ENCODE data around the gene EIF4A2. TPM values are rescaled to one million over a fixed set of nuclear protein-coding genes. Genes with fewer than 3 reads are reported as not detected.

The EIF4A2 gene
- total RNA-seq, 1 donor from 2014 or later: 491 TPM

GRCh38 chr3:186760897-186761447, 22.4 kb upstream of the EIF4A2 start:
- Mint-ChIP-seq H3K4me1 (ENCODE audit: low read depth) (peaks cover 6% of the 10 kb centered on the region), H3K4me3 (no peak overlapping the region), H3K27ac (no peak overlapping the region), H3K36me3 (ENCODE audit: low read depth) (no peaks in the 10 kb centered on the region), H3K9me3 (no peaks in the 10 kb centered on the region), H3K27me3 (ENCODE audit: insufficient read depth) (peaks cover 3% of the 10 kb centered on the region)
- intact Hi-C loops (cut with micrococcal nuclease): no loop called here
- DNase-seq (ENCODE audit: low spot score): no peak

DNA sequence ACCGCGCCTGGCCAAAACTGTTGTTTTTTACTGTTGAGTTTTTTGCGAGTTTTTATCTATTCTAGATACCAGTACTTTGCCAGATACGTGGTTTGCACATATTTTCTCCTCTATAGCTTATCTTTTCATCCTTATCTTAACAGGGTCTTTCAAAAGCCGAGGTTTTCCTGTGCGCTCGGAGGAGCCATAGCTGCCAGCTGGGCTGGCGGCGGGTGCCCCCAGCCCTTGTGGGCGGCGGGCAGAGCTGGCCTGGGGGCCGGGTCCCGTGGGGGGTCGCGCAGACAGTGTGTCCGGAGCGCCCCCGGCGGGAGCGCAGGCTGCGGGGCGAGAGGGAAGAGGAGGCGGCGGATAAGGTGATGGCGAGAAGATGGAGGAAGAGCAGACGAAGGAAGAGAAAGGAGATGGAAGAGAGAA, 11.1 kb upstream of the EIF4A2 start:
- intact Hi-C loops (cut with micrococcal nuclease): loop anchor here (1.0 to 10.0 kb wide), 3 partner anchors 10 to 1957 kb away; partner anchors contain the start of gene VPS8
- peak overlapping the region; percentile 92 for H3K27ac Mint-ChIP-seq
- no peak for DNase-seq (ENCODE audit: low spot score)
- H3K4me1 Mint-ChIP-seq (ENCODE audit: low read depth): peaks cover 20% of the 10 kb centered on the region
- no peaks in the 10 kb centered on the region for H3K9me3 Mint-ChIP-seq
- peaks cover 2% of the 10 kb centered on the region for H3K27me3 Mint-ChIP-seq (ENCODE audit: insufficient read depth)
- peak overlapping the region; percentile 86 for H3K4me3 Mint-ChIP-seq
- H3K36me3 Mint-ChIP-seq (ENCODE audit: low read depth): peaks cover 2% of the 10 kb centered on the region

DNA sequence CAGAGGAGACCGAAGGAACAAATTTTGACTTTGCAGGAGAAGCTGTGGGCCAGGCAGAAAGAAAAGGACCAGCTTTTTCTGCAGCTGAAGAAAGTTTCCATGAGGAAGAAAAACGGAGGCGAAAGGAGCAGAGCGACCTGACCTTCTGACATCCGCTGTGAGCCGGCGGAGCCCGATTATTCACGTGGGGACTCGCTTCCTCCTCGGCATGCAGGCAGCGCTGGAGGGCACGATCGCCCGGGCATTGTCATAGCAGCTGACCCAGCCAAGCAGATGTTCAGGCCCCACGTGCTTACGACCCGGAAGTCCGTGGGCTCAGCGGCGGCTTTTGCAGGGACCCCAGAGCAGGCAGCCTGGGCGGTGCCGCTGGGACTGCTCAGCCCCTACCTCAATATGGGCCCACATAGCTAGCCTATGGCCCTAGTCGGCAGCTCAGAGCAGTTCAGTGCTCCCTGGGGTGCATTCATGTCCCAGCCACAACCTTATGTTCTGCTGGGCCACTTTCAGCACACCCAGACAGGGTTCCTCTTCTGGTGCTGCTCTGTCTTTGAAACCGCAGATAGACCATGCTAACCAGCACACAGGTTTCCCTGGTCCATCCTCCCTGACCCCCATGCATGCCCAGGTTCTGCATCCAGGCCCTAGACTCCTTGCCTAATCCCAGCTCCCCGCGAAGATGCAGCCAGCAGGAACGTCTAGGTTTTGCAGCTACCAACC, 10.5 kb upstream of the EIF4A2 start:
- intact Hi-C loops (cut with micrococcal nuclease): loop anchor here (1.0 to 10.0 kb wide), 3 partner anchors 9 to 1958 kb away; partner anchors contain the start of gene VPS8
- Mint-ChIP-seq H3K4me1 (ENCODE audit: low read depth) (peaks cover 20% of the 10 kb centered on the region), H3K36me3 (ENCODE audit: low read depth) (peaks cover 2% of the 10 kb centered on the region), H3K4me3 (peak overlapping the region; percentile 86), H3K27ac (peak overlapping the region; percentile 92), H3K9me3 (no peaks in the 10 kb centered on the region), H3K27me3 (ENCODE audit: insufficient read depth) (peaks cover 2% of the 10 kb centered on the region)
- peak; percentile 44 for DNase-seq (ENCODE audit: low spot score)

DNA sequence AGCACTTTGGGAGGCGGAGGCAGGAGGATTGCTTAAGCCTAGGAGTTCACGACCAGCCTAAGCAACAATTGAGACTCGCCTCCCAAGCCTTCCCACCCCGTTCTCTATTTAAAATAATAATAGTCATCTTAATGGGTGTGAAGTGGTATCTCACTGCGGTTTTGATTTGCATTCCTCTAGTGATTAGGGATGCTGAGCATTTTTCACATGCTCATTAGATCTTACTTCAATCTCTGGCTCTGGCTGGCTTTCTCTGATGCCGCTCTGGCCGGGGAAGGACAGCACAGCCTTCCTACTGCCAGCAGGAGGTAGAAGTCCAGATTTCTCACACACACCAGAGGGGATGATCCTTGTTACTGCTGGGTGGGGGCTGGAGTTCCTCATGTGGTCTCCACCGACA, 7.4 kb upstream of the EIF4A2 start:
- no peak overlapping the region for H3K27ac Mint-ChIP-seq
- no peak overlapping the region for H3K4me3 Mint-ChIP-seq
- peaks cover 2% of the 10 kb centered on the region for H3K36me3 Mint-ChIP-seq (ENCODE audit: low read depth)
- intact Hi-C loops (cut with micrococcal nuclease): loop anchor here (10.0 kb wide), 1 partner anchor 1961 kb away; the partner anchor contains the start of gene VPS8
- peaks cover 2% of the 10 kb centered on the region for H3K27me3 Mint-ChIP-seq (ENCODE audit: insufficient read depth)
- no peak for DNase-seq (ENCODE audit: low spot score)
- H3K9me3 Mint-ChIP-seq: no peaks in the 10 kb centered on the region
- peaks cover 20% of the 10 kb centered on the region for H3K4me1 Mint-ChIP-seq (ENCODE audit: low read depth)

- H3K4me1 Mint-ChIP-seq (ENCODE audit: low read depth): peaks cover 10% of the 10 kb centered on the region
- H3K27me3 Mint-ChIP-seq (ENCODE audit: insufficient read depth): peaks cover 2% of the 10 kb centered on the region
- no peak overlapping the region for H3K4me3 Mint-ChIP-seq
- H3K27ac Mint-ChIP-seq: no peak overlapping the region
- intact Hi-C loops (cut with micrococcal nuclease): loop anchor here (10.0 kb wide), 1 partner anchor 1964 kb away; the partner anchor contains the start of gene VPS8
- H3K36me3 Mint-ChIP-seq (ENCODE audit: low read depth): peaks cover 9% of the 10 kb centered on the region
- DNase-seq (ENCODE audit: low spot score): no peak
- H3K9me3 Mint-ChIP-seq: no peaks in the 10 kb centered on the region
Observed at GRCh38 chr3:186779204-186779603, 4.2 kb upstream of the EIF4A2 start.

DNA sequence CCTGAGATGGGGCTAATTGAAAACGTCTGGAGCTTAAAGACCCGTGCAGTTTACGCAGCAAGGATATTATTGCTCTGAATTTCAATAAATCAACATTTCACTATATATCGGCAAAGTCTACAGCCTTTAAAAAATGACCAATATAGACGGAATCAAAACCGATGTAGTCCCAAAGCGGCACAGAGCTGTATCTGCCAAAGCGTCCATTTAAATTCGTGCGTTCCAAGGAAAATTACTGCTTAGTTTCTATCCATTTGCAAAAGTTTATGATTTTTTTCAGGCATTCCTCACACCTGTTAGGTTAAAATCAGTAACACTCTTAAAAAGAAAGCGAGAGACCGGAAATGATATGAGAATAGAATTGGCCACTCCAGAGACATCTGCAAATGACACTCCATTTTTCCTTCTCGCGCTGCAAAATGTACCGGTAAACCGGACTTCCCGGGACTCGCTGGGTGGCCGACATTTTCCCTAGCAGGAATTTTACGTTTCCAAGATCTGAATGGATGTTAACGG, 777 bp upstream of the EIF4A2 start:
- peak overlapping the region; percentile 95 for H3K4me3 Mint-ChIP-seq
- peak overlapping the region; percentile 94 for H3K27ac Mint-ChIP-seq
- no peaks in the 10 kb centered on the region for H3K9me3 Mint-ChIP-seq
- H3K36me3 Mint-ChIP-seq (ENCODE audit: low read depth): peaks cover 42% of the 10 kb centered on the region
- no peaks in the 10 kb centered on the region for H3K27me3 Mint-ChIP-seq (ENCODE audit: insufficient read depth)
- no peak for DNase-seq (ENCODE audit: low spot score)
- H3K4me1 Mint-ChIP-seq (ENCODE audit: low read depth): peaks cover 35% of the 10 kb centered on the region
- intact Hi-C loops (cut with micrococcal nuclease): loop anchor here (1.0 to 5.0 kb wide), 10 partner anchors 10 to 845 kb away; partner anchors contain the start of genes DNAJB11, ETV5 and RFC4

GRCh38 chr3:186783731-186784515, 546 bp downstream of the EIF4A2 start:
- Mint-ChIP-seq H3K27ac (peak overlapping the region; percentile 94), H3K4me1 (ENCODE audit: low read depth) (peaks cover 48% of the 10 kb centered on the region), H3K9me3 (no peaks in the 10 kb centered on the region), H3K27me3 (ENCODE audit: insufficient read depth) (no peaks in the 10 kb centered on the region), H3K4me3 (peak overlapping the region; percentile 95), H3K36me3 (ENCODE audit: low read depth) (peaks cover 55% of the 10 kb centered on the region)
- intact Hi-C loops (cut with micrococcal nuclease): loop anchor here (1.0 to 5.0 kb wide), 10 partner anchors 22 to 847 kb away; partner anchors contain the start of genes DNAJB11, ETV5 and RFC4
- DNase-seq (ENCODE audit: low spot score): peak; percentile 76

- Mint-ChIP-seq H3K27ac (peak overlapping the region; percentile 94), H3K4me1 (ENCODE audit: low read depth) (peaks cover 53% of the 10 kb centered on the region), H3K27me3 (ENCODE audit: insufficient read depth) (no peaks in the 10 kb centered on the region), H3K36me3 (ENCODE audit: low read depth) (peaks cover 62% of the 10 kb centered on the region), H3K9me3 (no peaks in the 10 kb centered on the region), H3K4me3 (peak overlapping the region; percentile 95)
- DNase-seq (ENCODE audit: low spot score): no peak
- intact Hi-C loops (cut with micrococcal nuclease): loop anchor here (1.0 to 5.0 kb wide), 3 partner anchors 146 to 678 kb away; partner anchors contain the start of gene ETV5
Observed at GRCh38 chr3:186784820-186785494, 1.6 kb downstream of the EIF4A2 start.

DNA sequence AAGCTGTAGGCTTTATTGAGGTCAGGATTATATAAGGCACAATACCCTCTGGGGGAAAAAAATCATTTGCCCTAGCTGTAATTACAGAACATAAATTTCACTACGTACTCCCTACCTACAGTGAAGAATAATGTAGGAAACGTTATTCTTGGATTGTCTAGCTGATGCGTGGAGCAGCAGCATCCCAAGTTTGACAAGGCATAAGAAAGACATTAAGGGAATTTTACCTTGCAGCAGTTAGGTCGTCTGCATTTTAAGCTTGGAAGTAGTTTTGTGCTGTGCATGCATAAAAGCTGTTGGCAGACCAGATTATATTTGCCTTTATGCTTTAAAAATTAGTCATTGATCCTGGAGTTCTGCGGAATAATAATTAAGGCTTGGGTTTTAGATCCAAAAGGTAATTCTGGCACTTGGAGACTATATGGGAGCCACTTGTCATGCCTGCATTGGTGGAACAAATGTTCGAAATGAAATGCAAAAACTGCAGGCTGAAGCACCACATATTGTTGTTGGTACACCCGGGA, 2.2 kb downstream of the EIF4A2 start:
- Mint-ChIP-seq H3K4me1 (ENCODE audit: low read depth) (peaks cover 53% of the 10 kb centered on the region), H3K9me3 (no peaks in the 10 kb centered on the region)
- intact Hi-C loops (cut with micrococcal nuclease): no loop called here

DNA sequence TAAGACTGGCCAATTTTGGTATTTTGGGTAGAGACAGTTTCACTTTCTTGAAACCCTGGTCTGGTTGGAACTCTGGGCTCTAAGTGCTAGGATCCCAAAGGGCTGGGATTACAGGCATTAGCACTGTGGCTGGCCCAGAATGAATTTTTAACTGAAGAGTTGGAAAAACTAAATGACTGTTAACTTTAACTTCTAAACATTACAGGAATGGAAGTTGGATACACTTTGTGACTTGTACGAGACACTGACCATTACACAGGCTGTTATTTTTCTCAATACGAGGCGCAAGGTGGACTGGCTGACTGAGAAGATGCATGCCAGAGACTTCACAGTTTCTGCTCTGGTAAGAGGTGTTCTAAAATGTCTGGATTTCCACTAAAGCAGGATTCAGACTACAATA, 3.5 kb downstream of the EIF4A2 start:
- Mint-ChIP-seq H3K27me3 (ENCODE audit: insufficient read depth) (no peaks in the 10 kb centered on the region), H3K4me1 (ENCODE audit: low read depth) (peaks cover 57% of the 10 kb centered on the region), H3K9me3 (no peaks in the 10 kb centered on the region), H3K4me3 (peak overlapping the region; percentile 95), H3K36me3 (ENCODE audit: low read depth) (peaks cover 77% of the 10 kb centered on the region), H3K27ac (peak overlapping the region; percentile 94)
- intact Hi-C loops (cut with micrococcal nuclease): no loop called here
- no peak for DNase-seq (ENCODE audit: low spot score)

More for the DNA sequence above, 2.2 kb downstream of the EIF4A2 start:
- no peaks in the 10 kb centered on the region for H3K27me3 Mint-ChIP-seq (ENCODE audit: insufficient read depth)
- peaks cover 67% of the 10 kb centered on the region for H3K36me3 Mint-ChIP-seq (ENCODE audit: low read depth)
- DNase-seq (ENCODE audit: low spot score): no peak
- peak overlapping the region; percentile 95 for H3K4me3 Mint-ChIP-seq
- peak overlapping the region; percentile 94 for H3K27ac Mint-ChIP-seq

DNA sequence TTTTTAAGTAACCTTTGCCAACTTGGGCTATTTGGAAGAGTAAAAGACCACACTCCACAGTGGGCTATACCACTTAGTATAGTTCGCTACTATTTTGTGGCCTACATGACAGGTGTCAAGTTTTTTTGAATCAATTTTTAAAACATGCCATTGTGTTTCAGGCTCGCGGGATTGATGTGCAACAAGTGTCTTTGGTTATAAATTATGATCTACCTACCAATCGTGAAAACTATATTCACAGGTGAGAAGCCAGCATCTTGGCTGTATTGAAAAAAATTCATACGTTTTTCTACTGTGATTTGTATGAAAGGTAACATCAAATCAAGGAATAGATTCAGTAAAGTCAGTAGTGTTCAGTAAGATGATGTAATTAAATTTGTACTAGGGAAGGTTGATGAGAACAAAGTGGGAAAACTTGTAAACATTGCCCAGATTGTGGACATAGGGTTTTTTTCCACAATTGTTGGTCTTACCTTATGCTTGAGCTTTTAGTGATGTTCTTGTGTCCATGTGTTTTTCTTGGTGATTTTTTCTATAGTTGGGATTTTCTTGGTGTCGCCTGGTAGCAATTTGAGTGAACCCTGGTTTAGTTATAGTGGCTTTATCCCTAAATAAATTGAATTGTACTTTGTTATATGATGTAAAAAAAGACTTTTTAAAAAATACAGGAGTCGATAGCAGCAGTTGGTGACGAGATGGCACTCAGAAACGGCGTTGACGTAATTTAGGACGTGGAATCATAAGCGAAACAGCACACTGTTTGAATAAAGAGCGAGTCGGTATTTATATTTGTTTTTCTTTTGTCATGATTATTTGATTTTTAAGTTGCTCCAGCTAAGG, 4.5 kb downstream of the EIF4A2 start:
- H3K27ac Mint-ChIP-seq: peak overlapping the region; percentile 73

More for the DNA sequence above, 4.5 kb downstream of the EIF4A2 start:
- Mint-ChIP-seq H3K4me1 (ENCODE audit: low read depth) (peaks cover 48% of the 10 kb centered on the region), H3K27me3 (ENCODE audit: insufficient read depth) (no peaks in the 10 kb centered on the region), H3K4me3 (peak overlapping the region; percentile 95), H3K36me3 (ENCODE audit: low read depth) (peaks cover 84% of the 10 kb centered on the region), H3K9me3 (no peaks in the 10 kb centered on the region)
- intact Hi-C loops (cut with micrococcal nuclease): no loop called here
- DNase-seq (ENCODE audit: low spot score): no peak
